Transverse colon (tissue), 4 donors: ENCODE results near the gene GALNT18. TPM values are rescaled to one million over a fixed set of nuclear protein-coding genes. Genes with fewer than 3 reads are reported as not detected.

ENCODE experiments used
- DNase-seq: peaks from one replicate; pipeline ENCODE4 v3.0.0-alpha.2; 2019
- H3K27ac ChIP-seq, 4 donors: fragments of 200-600 bp; sonication (generic); 2 replicates each; pipeline ENCODE4 v1.5.1; 2016 to 2018; ENCODE audit warnings: inconsistent platforms in 4 of 4
- H3K27me3 ChIP-seq: fragments of 200-600 bp; sonication (generic); 2 replicates; pipeline ENCODE4 v1.5.1; 2017; ENCODE audit warnings: inconsistent platforms
- H3K36me3 ChIP-seq, 4 donors: fragments of 200-600 bp; sonication (generic); 2 replicates each; pipeline ENCODE4 v1.5.1; 2017 to 2019; ENCODE audit warnings: inconsistent platforms in 4 of 4
- H3K4me1 ChIP-seq, 4 donors: fragments of 200-600 bp; sonication (generic); 2 replicates each; pipeline ENCODE4 v1.5.1; 2017 to 2020; ENCODE audit warnings: inconsistent platforms in 4 of 4
- H3K4me3 ChIP-seq, 4 donors: fragments of 200-600 bp; sonication (generic); 1 replicate in 1 of 4; 2 replicates in 3 of 4; pipeline versions ENCODE4 v1.5.1 to v1.6.1; 2017 to 2019; ENCODE audit warnings: inconsistent platforms in 4 of 4
- H3K9me3 ChIP-seq, 2 donors: fragments of 200-600 bp; sonication (generic); 2 replicates each; pipeline ENCODE4 v1.5.1; 2017 to 2019; ENCODE audit warnings: inconsistent platforms in 2 of 2
- CTCF ChIP-seq, 5 experiments: fragments of 200-600 bp in 3 of 5; fragments of 450-650 bp in 2 of 5; sonication (generic) in 3 of 5; IDR thresholded peaks; 1 replicate in 2 of 5; 2 replicates in 3 of 5; pipeline ENCODE4 v1.5.1; 2016 to 2017; ENCODE audit warnings: antibody characterized with exemption in 5 of 5, inconsistent platforms in 3 of 5, mild to moderate bottlenecking in 2 of 5, moderate library complexity in 1 of 5
- EP300 ChIP-seq: sonication (generic); formaldehyde crosslinking; IDR thresholded peaks from one replicate; pipeline ENCODE4 v1.6.1; 2017; ENCODE audit warnings: antibody characterized with exemption, low read depth
- POLR2A ChIP-seq: fragments of 450-650 bp; IDR thresholded peaks from one replicate; pipeline ENCODE4 v1.6.1; 2016; ENCODE audit warnings: antibody characterized with exemption, mild to moderate bottlenecking, moderate library complexity
- POLR2AphosphoS5 ChIP-seq, 3 donors: sonication (generic); formaldehyde crosslinking; IDR thresholded peaks; one replicate each; pipeline ENCODE4 v1.6.1; 2016; ENCODE audit warnings: antibody characterized with exemption in 3 of 3
- WGBS, 2 donors: methylation state at CpG; one replicate each; pipeline ENCODE4 v1.1.5; 2018; ENCODE audit warnings: low coverage in 1 of 2; 5-methylcytosine and 5-hydroxymethylcytosine counted together
- in situ Hi-C, 4 donors: fragments of 200-750 bp; cut with MboI; loops; one replicate each; pipeline versions ENCODE4 v1.15.0 to v1.15.1; 2017; ENCODE audit warnings: low sequenced_read_pairs in 3 of 4, low pct_ligation_motif_present in 1 of 4, low pct_unique_long_range_greater_than_20kb in 1 of 4
- intact Hi-C: fragments of 100-400 bp; cut with DNase I; formaldehyde crosslinking; loops from one replicate; pipeline ENCODE4 v1.15.1; 2023; ENCODE audit warnings: low total_unique reads
- total RNA-seq, 4 donors: library from RNA; depleted of rRNA; stranded (reverse); fragments of >200 nt; gene quantifications; one replicate each; pipeline ENCODE4 v1.1.0, GENCODE V29; 2016

GALNT18 gene
- total RNA-seq, 4 donors from 2014 or later: 5.6 to 22.1 (median 8.4) TPM

DNA sequence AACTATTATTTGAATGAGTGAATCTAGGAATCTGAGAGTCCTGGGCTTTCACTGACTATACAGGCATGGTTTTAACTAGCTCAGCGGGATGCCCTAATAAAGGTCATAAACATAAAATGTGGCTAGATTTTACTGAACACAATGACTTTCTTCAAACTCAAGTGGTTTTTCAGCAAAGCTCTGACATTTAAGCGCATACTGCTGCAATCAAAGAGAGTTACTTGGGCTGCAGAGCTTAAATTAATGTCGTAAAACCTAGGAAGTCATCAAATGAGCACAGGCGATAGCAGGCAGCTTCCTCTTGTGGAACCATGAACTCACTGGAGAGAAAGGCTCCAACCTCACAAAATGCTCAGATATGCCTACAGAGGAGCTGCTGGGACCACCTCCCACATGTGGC, 275.5 kb downstream of the GALNT18 start:
- 59 to 60% methylated on average over 1 to 4 of the region's 4 CpGs for WGBS, 2 donors
- intact Hi-C loops (no loop called here), in situ Hi-C loops (no loop called here)
- H3K27me3 ChIP-seq: no peaks in the 10 kb centered on the region
- H3K4me1 ChIP-seq: peaks cover 5 to 14% (median 10%) of the 10 kb centered on the region in 4 donors
- DNase-seq: no peak
- no peaks in the 10 kb centered on the region for H3K9me3 ChIP-seq
- no peak overlapping the region for H3K4me3 ChIP-seq
- no peaks in the 10 kb centered on the region for H3K36me3 ChIP-seq
- no peak overlapping the region for H3K27ac ChIP-seq
- TF ChIP-seq POLR2AphosphoS5 (IDR thresholded peaks at IDR 0.05): no peak
- TF ChIP-seq POLR2A: no peak
- no peak for TF ChIP-seq CTCF (IDR thresholded peaks at IDR 0.05)
- TF ChIP-seq EP300: no peak

- Histone ChIP-seq H3K4me3 (no peak overlapping the region), H3K27ac (no peak overlapping the region), H3K27me3 (no peaks in the 10 kb centered on the region), H3K9me3 (no peaks in the 10 kb centered on the region), H3K4me1 (peaks cover 5 to 14% (median 8%) of the 10 kb centered on the region in 4 donors), H3K36me3 (no peaks in the 10 kb centered on the region)
- 90% methylated on average over 1 of the region's 1 CpG; no CpG with 5 or more reads in 1 of the 2 donors for WGBS, 2 donors
- in situ Hi-C loops: no loop called here
- intact Hi-C loops: no loop called here
- DNase-seq: no peak
- TF ChIP-seq CTCF (IDR thresholded peaks at IDR 0.05): no peak
- no peak for TF ChIP-seq EP300
- no peak for TF ChIP-seq POLR2AphosphoS5 (IDR thresholded peaks at IDR 0.05)
- TF ChIP-seq POLR2A: no peak
Observed at GRCh38 chr11:11345099-11345498, 276.7 kb downstream of the GALNT18 start.

DNA sequence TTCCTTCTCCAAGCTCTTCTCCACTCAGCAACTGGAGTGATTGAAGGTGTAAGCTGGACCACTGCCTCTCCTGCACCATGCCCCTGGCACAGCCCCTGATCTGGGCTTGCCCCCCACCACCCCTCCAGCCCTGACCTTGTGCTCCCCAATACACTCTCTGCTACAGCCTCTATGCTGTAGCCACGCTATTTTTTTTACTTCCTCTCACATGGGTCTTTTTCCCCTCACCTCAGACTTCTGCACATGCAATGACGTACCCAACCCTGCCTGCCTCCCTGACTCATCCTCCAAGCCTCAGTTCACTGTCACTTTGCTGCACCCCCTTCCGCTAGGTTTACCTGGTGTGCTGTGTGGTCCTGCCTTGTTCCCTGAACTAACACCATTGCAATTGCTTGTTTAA, 277.8 kb downstream of the GALNT18 start:
- WGBS, 2 donors: 80 to 83% methylated on average over 2 to 3 of the region's 3 CpGs
- peaks cover 0 to 4% (median 2%) of the 10 kb centered on the region in 4 donors for H3K4me1 ChIP-seq
- DNase-seq: no peak
- H3K27me3 ChIP-seq: no peaks in the 10 kb centered on the region
- H3K9me3 ChIP-seq: no peaks in the 10 kb centered on the region
- in situ Hi-C loops: no loop called here
- intact Hi-C loops: no loop called here
- no peak overlapping the region for H3K27ac ChIP-seq
- TF ChIP-seq CTCF (IDR thresholded peaks at IDR 0.05) (no peak), POLR2AphosphoS5 (IDR thresholded peaks at IDR 0.05) (no peak), EP300 (no peak), POLR2A (no peak)
- no peak overlapping the region for H3K4me3 ChIP-seq
- no peaks in the 10 kb centered on the region for H3K36me3 ChIP-seq

- DNase-seq: no peak
- no peak overlapping the region for H3K4me3 ChIP-seq
- intact Hi-C loops (no loop called here), in situ Hi-C loops (no loop called here)
- WGBS, 2 donors: 38 to 86% methylated on average over 1 of the region's 1 CpG
- no peaks in the 10 kb centered on the region for H3K27me3 ChIP-seq
- H3K27ac ChIP-seq: no peak overlapping the region
- no peaks in the 10 kb centered on the region for H3K9me3 ChIP-seq
- H3K4me1 ChIP-seq: no peaks in the 10 kb centered on the region
- no peaks in the 10 kb centered on the region for H3K36me3 ChIP-seq
- TF ChIP-seq POLR2A (no peak), EP300 (no peak), POLR2AphosphoS5 (IDR thresholded peaks at IDR 0.05) (no peak), CTCF (IDR thresholded peaks at IDR 0.05) (no peak)
Observed at GRCh38 chr11:11338304-11338703, 283.5 kb downstream of the GALNT18 start.
